HepG2 (cell line): Measurements from ENCODE around the gene KATNB1. TPM values are rescaled to one million over a fixed set of nuclear protein-coding genes. Genes with fewer than 3 reads are reported as not detected.

Experiments used
- CEBPB ChIP-seq: IDR thresholded peaks from 2 replicates; pipeline ENCODE4 v1.6.1; 2011; ENCODE audit warnings: low read depth, low read length, improper control_type of control experiment, borderline replicate concordance
- JUN ChIP-seq: sonication (generic); formaldehyde crosslinking; IDR thresholded peaks from 2 replicates; pipeline ENCODE4 v1.4.0; 2020; ENCODE audit warnings: mild to moderate bottlenecking, missing genetic modification reagents
- PRPF4 ChIP-seq: fragments of 200-400 bp; formaldehyde crosslinking; IDR thresholded peaks from 2 replicates; pipeline ENCODE4 v1.6.1; 2016; ENCODE audit warnings: low read length, low read depth; ENCODE audit not compliant: poor library complexity, severe bottlenecking
- RELA ChIP-seq: sonication (generic); formaldehyde crosslinking; IDR thresholded peaks from 2 replicates; pipeline ENCODE4 v1.4.0; 2020; ENCODE audit warnings: missing genetic modification reagents
- WIZ ChIP-seq: sonication (generic); formaldehyde crosslinking; IDR thresholded peaks from 2 replicates; pipeline ENCODE4 v1.5.1; 2020; ENCODE audit warnings: mild to moderate bottlenecking, missing genetic modification reagents
- ZBTB1 ChIP-seq: sonication (generic); formaldehyde crosslinking; IDR thresholded peaks from 2 replicates; pipeline ENCODE4 v1.4.0; 2020; ENCODE audit warnings: missing genetic modification reagents, borderline replicate concordance
- ZBTB3 ChIP-seq: sonication (generic); formaldehyde crosslinking; IDR thresholded peaks from 2 replicates; pipeline ENCODE4 v1.4.0; 2020; ENCODE audit warnings: low read depth, mild to moderate bottlenecking, moderate library complexity, missing genetic modification reagents, borderline replicate concordance
- ZBTB38 ChIP-seq: sonication (generic); formaldehyde crosslinking; IDR thresholded peaks from 2 replicates; pipeline ENCODE4 v1.5.1; 2020; ENCODE audit warnings: mild to moderate bottlenecking, missing genetic modification reagents
- ZFP36 ChIP-seq: fragments of 150-350 bp; IDR thresholded peaks from 2 replicates; pipeline ENCODE4 v1.6.1; 2018; ENCODE audit warnings: borderline replicate concordance, low read length, low read depth; ENCODE audit not compliant: partially characterized antibody
- ZNF225 ChIP-seq: sonication (generic); formaldehyde crosslinking; IDR thresholded peaks from 2 replicates; pipeline ENCODE4 v1.4.0; 2020; ENCODE audit warnings: mild to moderate bottlenecking, missing genetic modification reagents
- ZNF232 ChIP-seq: sonication (generic); formaldehyde crosslinking; IDR thresholded peaks from 2 replicates; pipeline ENCODE4 v1.4.0; 2020; ENCODE audit warnings: missing genetic modification reagents, borderline replicate concordance
- ZNF256 ChIP-seq: sonication (generic); formaldehyde crosslinking; conservative IDR thresholded peaks from 2 replicates; pipeline ENCODE4 v1.4.0; 2020; ENCODE audit warnings: missing genetic modification reagents
- ZNF33B ChIP-seq: sonication (generic); formaldehyde crosslinking; IDR thresholded peaks from 2 replicates; pipeline ENCODE4 v1.5.1; 2020; ENCODE audit warnings: mild to moderate bottlenecking, missing genetic modification reagents
- ZNF570 ChIP-seq: sonication (generic); formaldehyde crosslinking; IDR thresholded peaks from 2 replicates; pipeline ENCODE4 v1.4.0; 2020; ENCODE audit warnings: mild to moderate bottlenecking, missing genetic modification reagents, borderline replicate concordance
- ZNF761 ChIP-seq: sonication (generic); formaldehyde crosslinking; conservative IDR thresholded peaks from 2 replicates; pipeline ENCODE4 v1.4.0; 2020; ENCODE audit warnings: mild to moderate bottlenecking, missing genetic modification reagents
- ZNF773 ChIP-seq: sonication (generic); formaldehyde crosslinking; IDR thresholded peaks from 2 replicates; pipeline ENCODE4 v1.4.0; 2020; ENCODE audit warnings: missing genetic modification reagents, borderline replicate concordance
- ZNF776 ChIP-seq: sonication (generic); formaldehyde crosslinking; IDR thresholded peaks from 2 replicates; pipeline ENCODE4 v1.4.0; 2020; ENCODE audit warnings: mild to moderate bottlenecking, missing genetic modification reagents
- ZNF850 ChIP-seq: sonication (generic); formaldehyde crosslinking; conservative IDR thresholded peaks from 2 replicates; pipeline ENCODE4 v1.9.0; 2021; ENCODE audit warnings: mild to moderate bottlenecking, missing genetic modification reagents
- ZSCAN31 ChIP-seq: sonication (generic); formaldehyde crosslinking; IDR thresholded peaks from 2 replicates; pipeline ENCODE4 v1.5.0; 2020; ENCODE audit warnings: low read depth, mild to moderate bottlenecking, missing genetic modification reagents
- polyA plus RNA-seq, 8 experiments: library from polyadenylated mRNA; depleted of rRNA in 3 of 8; stranded (reverse) in 7 of 8; unstranded in 1 of 8; fragments of >200 nt; fragmentation: Illumina TruSeq in 4 of 8; extraction: Trizol in 4 of 8; gene quantifications; 2 replicates each; pipeline versions ENCODE4 v1.2.1 to v1.2.3, GENCODE V29; 2011 to 2016; ENCODE audit warnings: low read depth in 4 of 8, missing spikeins in 1 of 8, mixed read lengths in 1 of 8; ENCODE audit not compliant: insufficient read depth in 1 of 8
- total RNA-seq, 5 experiments: library from RNA; depleted of rRNA; stranded (reverse); fragments of >200 nt; fragmentation: Illumina TruSeq; extraction: Trizol; gene quantifications; 2 replicates each; pipeline ENCODE4 v1.2.3, GENCODE V29; 2016; ENCODE audit warnings: low read depth in 1 of 5
- TF ChIP-seq, protein P1 (sequence below): fragments of 450-650 bp; IDR thresholded peaks from 2 replicates; pipeline ENCODE4 v1.6.1; 2017
- TF ChIP-seq, protein P2 (sequence below): sonication (generic); formaldehyde crosslinking; IDR thresholded peaks from 2 replicates; pipeline ENCODE4 v1.8.1; 2023; ENCODE audit warnings: mild to moderate bottlenecking, inconsistent platforms, moderate library complexity, missing genetic modification reagents, borderline replicate concordance
- TF ChIP-seq, protein P3 (sequence below): sonication (generic); formaldehyde crosslinking; IDR thresholded peaks from 2 replicates; pipeline ENCODE4 v1.8.1; 2022; ENCODE audit warnings: mild to moderate bottlenecking, missing genetic modification reagents
- TF ChIP-seq, protein P4 (sequence below): sonication (generic); formaldehyde crosslinking; IDR thresholded peaks from 2 replicates; pipeline ENCODE4 v1.5.0; 2020; ENCODE audit warnings: missing genetic modification reagents, mild to moderate bottlenecking, borderline replicate concordance
- TF ChIP-seq, protein P5 (sequence below): sonication (generic); formaldehyde crosslinking; IDR thresholded peaks from 2 replicates; pipeline ENCODE4 v1.4.0; 2020; ENCODE audit warnings: missing genetic modification reagents

Gene KATNB1
- total and polyA plus RNA-seq, 2 of the 13 experiments (the other 11 are each of a cell fraction or from before 2014, with no cell fraction given), result 31.5 to 43.5 TPM

DNA sequence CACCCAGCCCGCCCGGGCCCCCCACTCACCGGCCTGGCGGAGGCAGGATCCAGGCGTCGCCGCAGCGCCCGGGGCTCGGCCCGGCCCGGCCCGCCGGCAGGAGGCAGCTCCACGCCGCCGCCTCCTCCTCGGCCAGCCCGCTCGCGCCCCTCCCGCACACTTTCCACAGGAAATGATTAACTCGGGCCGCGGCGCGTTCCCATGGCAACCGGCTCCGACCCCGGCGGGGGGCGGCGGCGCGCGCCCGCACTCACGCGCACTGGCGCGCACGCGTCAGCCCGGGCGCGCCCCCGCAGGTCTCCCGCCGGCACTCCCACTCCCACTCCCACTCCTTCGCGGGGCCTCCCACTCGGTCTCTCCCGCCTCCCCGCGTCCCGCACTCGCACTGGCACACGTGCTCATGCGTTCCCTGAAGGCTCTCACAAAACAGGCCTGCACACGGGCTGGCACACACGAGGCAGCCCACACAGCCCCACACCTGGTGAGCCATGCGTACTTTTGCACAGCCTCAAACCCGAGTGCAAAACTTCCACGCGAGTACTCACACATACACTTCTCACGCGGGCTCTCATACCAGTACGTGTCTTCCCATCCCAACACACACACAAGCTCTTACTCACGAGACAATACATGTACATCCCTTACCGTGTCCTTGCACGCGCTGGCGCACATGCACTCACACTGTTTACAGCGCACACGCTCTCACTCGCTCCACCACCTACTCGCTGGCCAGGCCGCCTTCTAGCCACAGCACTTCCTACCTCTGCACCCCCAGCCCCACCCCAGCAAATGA lies 67.0 kb downstream of the KATNB1 start, which contains the start of gene KIFC3 (continued):
- TF ChIP-seq CEBPB, result no peak
- TF ChIP-seq, protein P1, sequence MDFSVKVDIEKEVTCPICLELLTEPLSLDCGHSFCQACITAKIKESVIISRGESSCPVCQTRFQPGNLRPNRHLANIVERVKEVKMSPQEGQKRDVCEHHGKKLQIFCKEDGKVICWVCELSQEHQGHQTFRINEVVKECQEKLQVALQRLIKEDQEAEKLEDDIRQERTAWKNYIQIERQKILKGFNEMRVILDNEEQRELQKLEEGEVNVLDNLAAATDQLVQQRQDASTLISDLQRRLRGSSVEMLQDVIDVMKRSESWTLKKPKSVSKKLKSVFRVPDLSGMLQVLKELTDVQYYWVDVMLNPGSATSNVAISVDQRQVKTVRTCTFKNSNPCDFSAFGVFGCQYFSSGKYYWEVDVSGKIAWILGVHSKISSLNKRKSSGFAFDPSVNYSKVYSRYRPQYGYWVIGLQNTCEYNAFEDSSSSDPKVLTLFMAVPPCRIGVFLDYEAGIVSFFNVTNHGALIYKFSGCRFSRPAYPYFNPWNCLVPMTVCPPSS, result no peak
- no peak for TF ChIP-seq ZNF570 (CRISPR knock-in tag)
- TF ChIP-seq, protein P2, sequence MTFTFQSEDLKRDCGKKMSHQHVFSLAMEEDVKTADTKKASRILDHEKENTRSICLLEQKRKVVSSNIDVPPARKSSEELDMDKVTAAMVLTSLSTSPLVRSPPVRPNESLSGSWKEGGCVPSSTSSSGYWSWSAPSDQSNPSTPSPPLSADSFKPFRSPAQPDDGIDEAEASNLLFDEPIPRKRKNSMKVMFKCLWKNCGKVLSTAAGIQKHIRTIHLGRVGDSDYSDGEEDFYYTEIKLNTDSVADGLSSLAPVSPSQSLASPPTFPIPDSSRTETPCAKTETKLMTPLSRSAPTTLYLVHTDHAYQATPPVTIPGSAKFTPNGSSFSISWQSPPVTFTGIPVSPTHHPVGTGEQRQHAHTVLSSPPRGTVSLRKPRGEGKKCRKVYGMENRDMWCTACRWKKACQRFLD (CRISPR knock-in tag), result peak; percentile 86; the same call in 1 of the 2 replicates
- peak; percentile 85; the same call in 1 of the 2 replicates for TF ChIP-seq ZBTB1 (CRISPR knock-in tag)
- 0 out of 2 replicates have a peak, but pooled peaks have one; percentile 19 for TF ChIP-seq JUN (CRISPR knock-in tag)
- peak; percentile 76; the same call in 1 of the 2 replicates for TF ChIP-seq ZBTB38 (CRISPR knock-in tag)
- TF ChIP-seq ZNF256 (CRISPR knock-in tag), result no peak; the same call in 1 of the 2 replicates
- 0 out of 2 replicates have a peak, but pooled peaks have one; percentile 3 for TF ChIP-seq ZSCAN31 (CRISPR knock-in tag)
- no peak; the same call in 1 of the 2 replicates for TF ChIP-seq ZNF776 (CRISPR knock-in tag)
- no peak for TF ChIP-seq PRPF4
- TF ChIP-seq, protein P3, sequence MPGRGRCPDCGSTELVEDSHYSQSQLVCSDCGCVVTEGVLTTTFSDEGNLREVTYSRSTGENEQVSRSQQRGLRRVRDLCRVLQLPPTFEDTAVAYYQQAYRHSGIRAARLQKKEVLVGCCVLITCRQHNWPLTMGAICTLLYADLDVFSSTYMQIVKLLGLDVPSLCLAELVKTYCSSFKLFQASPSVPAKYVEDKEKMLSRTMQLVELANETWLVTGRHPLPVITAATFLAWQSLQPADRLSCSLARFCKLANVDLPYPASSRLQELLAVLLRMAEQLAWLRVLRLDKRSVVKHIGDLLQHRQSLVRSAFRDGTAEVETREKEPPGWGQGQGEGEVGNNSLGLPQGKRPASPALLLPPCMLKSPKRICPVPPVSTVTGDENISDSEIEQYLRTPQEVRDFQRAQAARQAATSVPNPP (CRISPR knock-in tag), result peak; percentile 87
- TF ChIP-seq ZNF33B (CRISPR knock-in tag), result peak; percentile 95
- TF ChIP-seq WIZ (CRISPR knock-in tag), result peak; percentile 89; the same call in 1 of the 2 replicates
- peak; percentile 96 for TF ChIP-seq ZNF225 (CRISPR knock-in tag)
- no peak for TF ChIP-seq ZNF850 (CRISPR knock-in tag)
- TF ChIP-seq ZNF232, result peak; percentile 97; the same call in 1 of the 2 replicates
- TF ChIP-seq, protein P4, sequence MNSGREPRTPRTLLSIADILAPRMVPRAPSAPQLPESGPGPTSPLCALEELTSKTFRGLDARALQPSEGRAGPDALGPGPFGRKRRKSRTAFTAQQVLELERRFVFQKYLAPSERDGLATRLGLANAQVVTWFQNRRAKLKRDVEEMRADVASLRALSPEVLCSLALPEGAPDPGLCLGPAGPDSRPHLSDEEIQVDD, result no peak
- no peak for TF ChIP-seq RELA (CRISPR knock-in tag)
- TF ChIP-seq ZNF761 (CRISPR knock-in tag), result peak; percentile 78; the same call in 1 of the 2 replicates
- TF ChIP-seq, protein P5, sequence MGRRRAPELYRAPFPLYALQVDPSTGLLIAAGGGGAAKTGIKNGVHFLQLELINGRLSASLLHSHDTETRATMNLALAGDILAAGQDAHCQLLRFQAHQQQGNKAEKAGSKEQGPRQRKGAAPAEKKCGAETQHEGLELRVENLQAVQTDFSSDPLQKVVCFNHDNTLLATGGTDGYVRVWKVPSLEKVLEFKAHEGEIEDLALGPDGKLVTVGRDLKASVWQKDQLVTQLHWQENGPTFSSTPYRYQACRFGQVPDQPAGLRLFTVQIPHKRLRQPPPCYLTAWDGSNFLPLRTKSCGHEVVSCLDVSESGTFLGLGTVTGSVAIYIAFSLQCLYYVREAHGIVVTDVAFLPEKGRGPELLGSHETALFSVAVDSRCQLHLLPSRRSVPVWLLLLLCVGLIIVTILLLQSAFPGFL (CRISPR knock-in tag), result no peak
- TF ChIP-seq ZNF773 (CRISPR knock-in tag), result 0 out of 2 replicates have a peak, but pooled peaks have one; percentile 30
- TF ChIP-seq ZBTB3 (CRISPR knock-in tag), result peak; percentile 73; the same call in 1 of the 2 replicates
- TF ChIP-seq ZFP36, result no peak
